RKO (cell line): Measurements from ENCODE around the gene SLC35A2.

Experiments used
- DNase-seq: peaks from one replicate; pipeline ENCODE4 v3.0.0-alpha.2; 2016; ENCODE audit warnings: low spot score

Gene SLC35A2

GRCh38 chrX:48911412-48912182, at the start of gene SLC35A2:
TSS of gene SLC35A2 (minus strand) at chrX:48911646. CDS start at chrX:48911636, 10 bp downstream.
- peak; percentile 56 for DNase-seq

- no peak for DNase-seq
Measured at GRCh38 chrX:48960291-48960690, 48.8 kb upstream of the SLC35A2 start.

GRCh38 chrX:48958635-48959094, 47.2 kb upstream of the SLC35A2 start:
- DNase-seq: peak; percentile 68

- peak; percentile 96 for DNase-seq
Measured at GRCh38 chrX:48957827-48958634, 46.6 kb upstream of the SLC35A2 start.

- peak; percentile 73 for DNase-seq
Measured at GRCh38 chrX:48957477-48957826, 46.0 kb upstream of the SLC35A2 start, which contains the start of gene OTUD5. TSS of gene OTUD5 (minus strand) at chrX:48957607. CDS start at chrX:48957570, 37 bp downstream.

GRCh38 chrX:48956728-48957414, 45.4 kb upstream of the SLC35A2 start:
- no peak for DNase-seq

GRCh38 chrX:48948589-48948988, 37.1 kb upstream of the SLC35A2 start:
- no peak for DNase-seq

- peak; percentile 68 for DNase-seq
Measured at GRCh38 chrX:48945517-48946348, 34.3 kb upstream of the SLC35A2 start.

- DNase-seq: no peak
Measured at GRCh38 chrX:48942895-48943294, 31.4 kb upstream of the SLC35A2 start.

- no peak for DNase-seq
Measured at GRCh38 chrX:48940404-48940955, 29.0 kb upstream of the SLC35A2 start.

- no peak for DNase-seq
Measured at GRCh38 chrX:48939524-48940228, 28.2 kb upstream of the SLC35A2 start.

- no peak for DNase-seq
Measured at GRCh38 chrX:48938721-48939425, 27.4 kb upstream of the SLC35A2 start.

- DNase-seq: no peak
Measured at GRCh38 chrX:48937054-48937907, 25.8 kb upstream of the SLC35A2 start.

- DNase-seq: no peak
Measured at GRCh38 chrX:48936429-48937053, 25.1 kb upstream of the SLC35A2 start.

- no peak for DNase-seq
Measured at GRCh38 chrX:48935301-48935670, 23.8 kb upstream of the SLC35A2 start.

- no peak for DNase-seq
Measured at GRCh38 chrX:48934581-48935300, 23.3 kb upstream of the SLC35A2 start.

- no peak for DNase-seq
Measured at GRCh38 chrX:48933757-48934156, 22.3 kb upstream of the SLC35A2 start.
